Stimulated activated CD8-positive, alpha-beta memory T cell treated with anti-CD3 and anti-CD28 coated beads, Interleukin-4, amount 100 ng/mL, for 24 hours (primary cell): Measurements from ENCODE around the gene CLIC3.
A peak's percentile ranks its signal among the peaks of the same experiment; 100 is the strongest.
"Not testable (repeated sequence)": the region's sequence is repeated elsewhere in the genome, so short reads cannot be mapped to it uniquely, and the experiment has no call there.

Experiments
- DNase-seq: peaks from one replicate; pipeline ENCODE4 v3.0.0-alpha.2; 2020; ENCODE audit warnings: low read depth

The CLIC3 gene

GRCh38 chr9:136996361-136997292 is at the start of gene CLIC3:
Gene CLIC3 (minus strand): TSS chr9:136996568. CDS start chr9:136996543, 25 bp downstream.
- peak; percentile 49 for DNase-seq

- no peak for DNase-seq
Measured at GRCh38 chr9:137045294-137046087, 49.1 kb upstream of the CLIC3 start.

GRCh38 chr9:137044502-137045177 is 48.3 kb upstream of the CLIC3 start:
- DNase-seq, result no peak

GRCh38 chr9:137044037-137044436 is 47.7 kb upstream of the CLIC3 start:
- DNase-seq, result no peak

GRCh38 chr9:137042751-137043727 is 46.7 kb upstream of the CLIC3 start:
- DNase-seq, result no peak

- no peak for DNase-seq
Measured at GRCh38 chr9:137041124-137041523, 44.8 kb upstream of the CLIC3 start.

GRCh38 chr9:137040568-137040967 is 44.2 kb upstream of the CLIC3 start:
- DNase-seq, result no peak

GRCh38 chr9:137039611-137040366 is 43.4 kb upstream of the CLIC3 start:
- DNase-seq, result no peak

- DNase-seq, result no peak
Measured at GRCh38 chr9:137038916-137039315, 42.5 kb upstream of the CLIC3 start.

GRCh38 chr9:137037483-137037882 is 41.1 kb upstream of the CLIC3 start:
- DNase-seq, result no peak

- no peak for DNase-seq
Measured at GRCh38 chr9:137037035-137037434, 40.7 kb upstream of the CLIC3 start.

- no peak for DNase-seq
Measured at GRCh38 chr9:137035937-137036336, 39.6 kb upstream of the CLIC3 start.

GRCh38 chr9:137035507-137035834 is 39.1 kb upstream of the CLIC3 start:
- no peak for DNase-seq

GRCh38 chr9:137034709-137035506 is 38.5 kb upstream of the CLIC3 start:
- DNase-seq, result peak; percentile 83

- no peak for DNase-seq
Measured at GRCh38 chr9:137034039-137034708, 37.8 kb upstream of the CLIC3 start.

GRCh38 chr9:137033481-137033880 is 37.1 kb upstream of the CLIC3 start:
- DNase-seq, result not testable (repeated sequence)

GRCh38 chr9:137032858-137033257 is 36.5 kb upstream of the CLIC3 start:
- DNase-seq, result no peak

GRCh38 chr9:137031904-137032640 is 35.7 kb upstream of the CLIC3 start, which contains the start of gene FUT7:
Gene FUT7 (minus strand): TSS chr9:137032088. CDS start chr9:137031991, 97 bp downstream.
- DNase-seq, result no peak
